Small intestine (tissue), 7 donors: ENCODE results near the gene MAPK8IP2. TPM values are rescaled to one million over a fixed set of nuclear protein-coding genes. Genes with fewer than 3 reads are reported as not detected.

ENCODE experiments used
- DNase-seq, 2 donors: peaks; one replicate each; pipeline versions ENCODE4 v3.0.0 to v3.0.0-alpha.2; 2013
- FAIRE-seq: peaks from 2 replicates; lab custom pipeline; 2012; peaks lifted over from hg19 to GRCh38; lab: Jason Lieb, UNC
- H3K27ac ChIP-seq, 3 donors: one replicate each; pipeline ENCODE4 v1.5.1; 2013; ENCODE audit warnings: low read length in 2 of 3, mild to moderate bottlenecking in 2 of 3, control low read depth in 1 of 3, inconsistent platforms in 1 of 3, low read depth in 1 of 3, moderate library complexity in 1 of 3
- H3K27me3 ChIP-seq, 3 donors: one replicate each; pipeline ENCODE4 v1.6.1; 2013; ENCODE audit warnings: low read length in 3 of 3, inconsistent platforms in 1 of 3; ENCODE audit not compliant: control insufficient read depth in 3 of 3, insufficient read depth in 3 of 3
- H3K36me3 ChIP-seq, 3 donors: one replicate each; pipeline ENCODE4 v1.6.1; 2013; ENCODE audit warnings: low read length in 3 of 3, inconsistent platforms in 1 of 3, low read depth in 1 of 3, mild to moderate bottlenecking in 1 of 3, moderate library complexity in 1 of 3; ENCODE audit not compliant: control insufficient read depth in 3 of 3, insufficient read depth in 2 of 3
- H3K4me1 ChIP-seq, 3 donors: one replicate each; pipeline ENCODE4 v1.6.1; 2013; ENCODE audit warnings: low read length in 2 of 3, inconsistent platforms in 1 of 3, low read depth in 1 of 3, mild to moderate bottlenecking in 1 of 3, moderate library complexity in 1 of 3; ENCODE audit not compliant: control insufficient read depth in 3 of 3, insufficient read depth in 2 of 3
- H3K4me3 ChIP-seq, 3 donors: one replicate each; pipeline ENCODE4 v1.5.1; 2013; ENCODE audit warnings: low read length in 3 of 3, control low read depth in 1 of 3, inconsistent platforms in 1 of 3, low read depth in 1 of 3, mild to moderate bottlenecking in 1 of 3, moderate library complexity in 1 of 3
- H3K9me3 ChIP-seq, 2 donors: one replicate each; pipeline ENCODE4 v1.6.1; 2013; ENCODE audit warnings: low read depth in 1 of 2, low read length in 1 of 2; ENCODE audit not compliant: control insufficient read depth in 2 of 2, insufficient read depth in 1 of 2
- WGBS, 3 donors: extraction: QIAGEN DNeasy Blood & Tissue Kit; methylation state at CpG; one replicate each; pipeline ENCODE4 v1.1.7; 2013; 5-methylcytosine and 5-hydroxymethylcytosine counted together
- polyA plus RNA-seq, 4 donors: library from polyadenylated mRNA; stranded (reverse) in 3 of 4; unstranded in 1 of 4; fragments of 200-250 nt in 3 of 4; fragments of 120-200 nt in 1 of 4; gene quantifications; one replicate each; pipeline versions ENCODE4 v1.2.1 to v1.2.3, GENCODE V29; 2013
- donor health status: healthy with polysubstance abuse.
- donor health status: control.
- donor health status: control.
- donor health status: Bipolar disorder and iron deficiency.
- donor health status: healthy.

MAPK8IP2 gene
- polyA plus RNA-seq, 4 donors = 0.22 to 3.5 (median 0.82) TPM

DNA sequence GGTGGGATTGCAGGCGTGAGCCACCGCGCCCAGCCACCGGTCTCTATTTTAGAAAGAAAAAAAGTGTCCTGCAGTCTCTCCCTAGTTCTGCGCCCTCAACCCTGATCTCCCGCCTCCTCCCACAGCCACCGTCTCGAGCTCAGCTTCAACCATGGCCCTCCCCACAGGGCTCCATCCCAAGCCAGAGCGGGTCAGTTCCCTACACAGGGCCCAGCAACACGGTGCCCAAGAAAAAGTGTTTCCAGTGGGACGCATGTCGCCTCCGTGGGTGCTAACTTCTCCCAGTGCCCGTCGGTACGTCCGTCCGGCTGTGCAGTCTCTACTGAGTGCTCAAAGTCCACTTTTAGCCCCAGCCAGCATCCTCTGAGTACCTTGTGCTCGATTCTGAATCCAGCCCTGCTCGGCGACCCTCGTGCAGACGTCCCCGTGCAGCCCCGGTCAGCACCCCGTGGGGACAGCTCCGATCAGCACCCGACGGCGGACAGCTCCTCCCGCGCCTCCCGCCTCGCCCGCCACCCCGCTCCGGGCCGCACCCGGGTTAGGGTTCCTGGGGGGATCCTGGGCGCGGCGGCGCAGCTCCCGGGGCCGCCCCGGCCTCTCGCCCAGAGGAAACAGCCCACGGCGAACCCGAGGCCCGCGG lies 657 bp upstream of the MAPK8IP2 start:
- peaks cover 18 to 49% (median 25%) of the 10 kb centered on the region in 3 donors for H3K27me3 ChIP-seq
- H3K36me3 ChIP-seq = no peaks in the 10 kb centered on the region
- peaks cover 0 to 3% (median 0%) of the 10 kb centered on the region in 3 donors for H3K4me1 ChIP-seq
- WGBS, 3 donors = 15 to 17% (median 16%) methylated on average over 51 to 52 of the region's 52 CpGs
- DNase-seq (peak; percentile 22 to 79), FAIRE-seq (no peak)
- peak overlapping the region in 1 of 3 donors; percentile 60 for H3K4me3 ChIP-seq
- no peak overlapping the region for H3K27ac ChIP-seq
- H3K9me3 ChIP-seq = no peaks in the 10 kb centered on the region

DNA sequence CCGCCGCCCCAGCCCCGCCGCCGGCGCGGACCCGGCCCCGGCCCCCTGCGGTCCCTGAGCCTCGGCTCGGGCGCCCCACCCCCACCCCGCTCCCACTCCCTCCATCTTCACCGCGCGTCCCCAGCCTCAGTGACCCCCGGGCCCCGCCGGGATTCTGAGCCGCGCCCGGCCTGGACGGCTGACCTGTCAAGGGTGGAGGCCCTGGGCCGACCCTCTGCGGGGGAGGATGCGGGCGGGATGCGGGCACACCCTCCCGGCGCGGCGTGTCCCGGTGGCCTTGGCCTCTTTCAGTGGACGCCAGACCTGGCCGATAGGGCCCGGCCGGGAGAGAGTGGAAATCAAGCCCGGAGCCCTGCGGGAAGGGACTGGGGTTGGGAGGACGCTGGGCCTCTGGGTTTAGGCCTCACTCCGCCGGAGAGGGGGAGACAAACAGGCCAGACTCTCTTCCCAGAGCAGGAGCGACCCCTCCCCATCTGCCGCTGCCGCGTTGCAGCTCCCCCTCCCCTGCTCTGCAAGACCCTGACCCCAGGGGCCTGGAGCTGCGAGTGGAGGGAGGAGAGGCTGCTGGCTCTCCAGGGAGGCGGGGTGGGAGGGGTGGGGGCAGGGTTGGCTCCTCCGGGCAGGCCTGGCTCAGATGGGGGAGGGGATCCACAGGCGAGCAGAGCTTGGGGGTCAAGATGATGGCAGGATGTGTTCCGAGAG lies 525 bp downstream of the MAPK8IP2 start:
- DNase-seq (no peak), FAIRE-seq (no peak)
- Histone ChIP-seq H3K27ac (no peak overlapping the region), H3K9me3 (no peaks in the 10 kb centered on the region), H3K36me3 (no peaks in the 10 kb centered on the region), H3K27me3 (peaks cover 18 to 60% (median 25%) of the 10 kb centered on the region in 3 donors), H3K4me1 (peaks cover 0 to 3% (median 0%) of the 10 kb centered on the region in 3 donors), H3K4me3 (peak overlapping the region in 2 of 3 donors; percentile 35 to 60)
- 9 to 14% (median 9%) methylated on average over 22 to 52 of the region's 52 CpGs for WGBS, 3 donors

DNA sequence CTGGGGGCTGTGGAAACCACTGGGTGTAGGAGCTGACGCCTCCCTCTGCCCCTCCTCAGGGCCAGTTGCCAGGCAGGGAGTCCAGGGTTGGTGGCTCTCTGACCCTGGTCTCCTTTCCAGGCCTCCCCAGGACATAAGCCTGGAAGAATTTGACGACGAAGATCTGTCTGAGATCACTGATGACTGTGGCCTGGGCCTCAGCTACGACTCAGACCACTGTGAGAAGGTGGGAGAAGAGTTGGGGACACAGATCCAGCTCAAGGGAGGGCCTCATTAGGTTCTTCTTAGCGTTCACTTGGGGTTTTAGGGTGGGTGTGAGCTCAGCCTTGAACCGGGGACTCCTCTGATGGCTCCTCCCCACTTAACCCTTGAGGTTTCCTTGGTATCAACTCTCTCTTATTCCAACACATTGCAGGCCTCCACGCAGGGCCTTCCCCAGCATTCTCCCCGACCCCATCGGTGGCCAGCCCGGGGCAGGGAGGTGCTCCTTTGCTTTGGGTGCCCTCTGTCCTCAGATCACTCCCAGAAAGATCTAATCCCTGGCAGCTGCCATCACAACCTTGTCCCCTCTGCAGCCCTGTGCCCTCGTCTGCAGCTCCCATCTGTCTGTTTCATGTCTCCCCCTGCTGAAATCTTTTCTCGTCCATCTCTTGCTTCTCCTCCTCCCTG lies 1.2 kb downstream of the MAPK8IP2 start:
- no peaks in the 10 kb centered on the region for H3K36me3 ChIP-seq
- H3K27ac ChIP-seq = no peak overlapping the region
- no peaks in the 10 kb centered on the region for H3K9me3 ChIP-seq
- DNase-seq = no peak
- peaks cover 0 to 3% (median 0%) of the 10 kb centered on the region in 3 donors for H3K4me1 ChIP-seq
- no peak for FAIRE-seq
- no peak overlapping the region for H3K4me3 ChIP-seq
- WGBS, 3 donors = 31 to 49% (median 37%) methylated on average over 12 of the region's 12 CpGs
- H3K27me3 ChIP-seq = peaks cover 18 to 65% (median 25%) of the 10 kb centered on the region in 3 donors

DNA sequence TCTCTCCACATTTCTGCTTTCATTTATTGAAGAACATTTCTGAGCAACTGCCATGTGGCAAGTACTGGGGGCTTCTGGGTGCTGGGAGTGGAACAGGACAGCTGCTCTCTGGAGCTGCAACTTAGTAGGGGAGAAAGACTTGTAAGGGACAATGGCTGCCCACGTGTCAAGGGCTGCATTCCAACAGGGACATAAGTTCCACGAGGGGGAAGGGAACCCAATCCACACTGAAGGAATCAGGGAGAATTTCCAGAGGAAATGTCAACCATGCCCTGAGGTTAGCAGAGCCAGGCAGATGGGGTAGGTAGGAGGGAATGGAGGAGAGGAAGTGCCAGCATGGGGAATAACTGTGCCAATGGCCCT lies 1.7 kb downstream of the MAPK8IP2 start:
- WGBS, 3 donors = 2 to 28% (median 20%) methylated on average over 2 of the region's 2 CpGs

DNA sequence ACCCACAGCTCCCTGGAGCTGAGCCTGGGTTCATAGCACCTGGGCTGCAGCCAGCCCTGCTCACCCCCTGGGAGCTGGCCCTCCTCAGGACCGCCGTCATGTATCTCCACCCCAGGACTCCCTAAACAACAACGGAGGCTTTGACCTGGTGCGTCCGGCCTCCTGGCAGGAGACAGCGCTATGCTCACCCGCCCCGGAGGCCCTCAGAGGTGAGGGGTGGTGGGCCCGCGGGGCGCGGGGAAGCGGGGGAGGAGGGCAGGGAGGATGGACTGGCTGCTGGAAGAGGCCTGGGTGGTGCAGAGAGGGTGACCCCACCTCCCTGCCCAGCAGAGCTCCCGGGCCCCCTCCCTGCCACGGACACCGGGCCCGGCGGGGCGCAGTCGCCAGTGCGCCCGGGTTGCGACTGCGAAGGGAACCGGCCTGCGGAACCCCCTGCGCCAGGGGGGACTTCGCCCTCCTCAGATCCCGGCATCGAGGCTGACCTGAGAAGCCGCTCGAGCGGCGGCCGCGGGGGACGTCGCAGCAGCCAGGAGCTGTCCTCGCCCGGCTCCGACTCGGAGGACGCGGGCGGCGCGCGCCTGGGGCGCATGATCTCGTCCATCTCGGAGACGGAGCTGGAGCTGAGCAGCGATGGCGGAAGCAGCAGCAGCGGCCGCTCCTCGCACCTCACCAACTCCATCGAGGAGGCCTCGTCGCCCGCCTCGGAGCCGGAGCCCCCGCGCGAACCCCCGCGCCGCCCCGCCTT lies 3.1 kb downstream of the MAPK8IP2 start:
- WGBS, 3 donors = 10 to 14% (median 11%) methylated on average over 63 to 70 of the region's 70 CpGs

More for the DNA sequence above, 1.7 kb downstream of the MAPK8IP2 start:
- no peak for FAIRE-seq
- DNase-seq = no peak
- no peak overlapping the region for H3K27ac ChIP-seq
- H3K9me3 ChIP-seq = no peaks in the 10 kb centered on the region
- peaks cover 18 to 69% (median 25%) of the 10 kb centered on the region in 3 donors for H3K27me3 ChIP-seq
- no peak overlapping the region for H3K4me3 ChIP-seq
- peaks cover 0 to 3% (median 0%) of the 10 kb centered on the region in 3 donors for H3K4me1 ChIP-seq
- no peaks in the 10 kb centered on the region for H3K36me3 ChIP-seq

DNA sequence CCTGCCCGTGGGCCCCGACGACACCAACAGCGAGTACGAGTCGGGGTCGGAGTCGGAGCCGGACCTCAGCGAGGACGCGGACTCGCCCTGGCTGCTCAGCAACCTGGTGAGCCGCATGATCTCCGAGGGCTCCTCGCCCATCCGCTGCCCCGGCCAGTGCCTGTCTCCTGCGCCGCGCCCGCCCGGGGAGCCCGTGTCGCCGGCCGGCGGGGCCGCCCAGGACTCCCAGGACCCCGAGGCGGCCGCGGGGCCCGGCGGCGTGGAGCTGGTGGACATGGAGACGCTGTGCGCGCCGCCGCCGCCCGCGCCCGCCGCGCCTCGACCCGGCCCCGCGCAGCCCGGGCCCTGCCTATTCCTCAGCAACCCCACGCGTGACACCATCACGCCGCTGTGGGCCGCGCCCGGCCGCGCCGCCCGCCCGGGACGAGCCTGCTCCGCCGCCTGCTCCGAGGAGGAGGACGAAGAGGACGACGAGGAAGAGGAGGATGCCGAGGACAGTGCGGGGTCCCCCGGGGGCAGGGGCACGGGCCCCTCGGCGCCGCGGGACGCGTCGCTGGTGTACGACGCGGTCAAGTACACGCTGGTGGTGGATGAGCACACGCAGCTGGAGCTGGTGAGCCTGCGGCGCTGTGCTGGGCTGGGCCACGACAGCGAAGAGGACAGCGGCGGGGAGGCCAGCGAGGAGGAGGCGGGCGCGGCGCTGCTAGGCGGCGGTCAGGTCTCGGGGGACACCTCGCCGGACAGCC lies 3.8 kb downstream of the MAPK8IP2 start:
- DNase-seq (no peak), FAIRE-seq (no peak)
- H3K4me3 ChIP-seq = no peak overlapping the region
- H3K4me1 ChIP-seq = peaks cover 0 to 3% (median 0%) of the 10 kb centered on the region in 3 donors
- H3K27ac ChIP-seq = no peak overlapping the region
- 47 to 61% (median 53%) methylated on average over 60 to 103 of the region's 103 CpGs for WGBS, 3 donors
- no peaks in the 10 kb centered on the region for H3K36me3 ChIP-seq
- no peaks in the 10 kb centered on the region for H3K9me3 ChIP-seq
- H3K27me3 ChIP-seq = peaks cover 18 to 75% (median 25%) of the 10 kb centered on the region in 3 donors

More for the DNA sequence above, 3.1 kb downstream of the MAPK8IP2 start:
- Histone ChIP-seq H3K36me3 (no peaks in the 10 kb centered on the region), H3K4me3 (no peak overlapping the region), H3K27me3 (peaks cover 18 to 75% (median 25%) of the 10 kb centered on the region in 3 donors), H3K4me1 (peaks cover 0 to 3% (median 0%) of the 10 kb centered on the region in 3 donors), H3K9me3 (no peaks in the 10 kb centered on the region), H3K27ac (no peak overlapping the region)
- no peak for FAIRE-seq
- DNase-seq = no peak

DNA sequence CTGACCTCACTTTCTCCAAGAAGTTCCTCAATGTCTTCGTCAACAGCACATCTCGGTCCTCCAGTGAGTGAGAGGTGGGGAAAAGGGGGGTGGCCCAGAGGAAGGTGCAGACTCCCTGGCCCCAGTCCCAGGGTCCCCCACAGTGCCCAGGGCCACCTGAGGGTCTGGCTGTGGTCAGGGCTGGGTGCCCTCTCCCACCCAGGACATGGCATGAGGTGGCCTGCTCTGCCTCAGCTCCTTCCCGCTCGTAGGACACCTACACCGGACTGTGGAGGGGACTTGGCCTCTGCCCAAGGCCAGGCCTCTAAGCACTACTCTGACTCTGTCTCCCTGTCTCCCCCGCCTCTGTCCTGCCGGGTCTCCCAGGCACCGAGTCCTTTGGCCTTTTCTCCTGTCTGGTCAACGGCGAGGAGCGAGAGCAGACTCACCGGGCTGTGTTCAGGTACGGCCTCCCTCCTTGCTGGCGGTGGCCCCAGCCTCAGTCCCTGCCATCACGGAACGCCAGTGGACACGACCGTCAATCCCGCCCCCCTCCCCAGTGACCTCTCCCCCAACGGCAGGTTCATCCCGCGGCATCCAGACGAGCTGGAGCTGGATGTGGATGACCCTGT lies 4.5 kb downstream of the MAPK8IP2 start:
- Histone ChIP-seq H3K27ac (no peak overlapping the region), H3K4me3 (no peak overlapping the region), H3K36me3 (no peaks in the 10 kb centered on the region), H3K9me3 (no peaks in the 10 kb centered on the region), H3K4me1 (no peaks in the 10 kb centered on the region), H3K27me3 (peaks cover 16 to 71% (median 25%) of the 10 kb centered on the region in 3 donors)
- WGBS, 3 donors = 75 to 79% (median 78%) methylated on average over 23 of the region's 23 CpGs
- DNase-seq (no peak), FAIRE-seq (no peak)
